Activated naive CD8-positive, alpha-beta T cell (primary cell): ENCODE measurements around the gene IGFBP5.

ENCODE experiments used
- H3K27ac Mint-ChIP-seq: one replicate; pipeline ENCODE4 v1.8.0; 2021; ENCODE audit warnings: mixed read lengths
- H3K27me3 Mint-ChIP-seq: one replicate; pipeline ENCODE4 v1.8.0; 2021; ENCODE audit warnings: mixed read lengths
- H3K36me3 Mint-ChIP-seq: one replicate; pipeline ENCODE4 v1.8.0; 2021; ENCODE audit warnings: mixed read lengths
- H3K4me1 Mint-ChIP-seq: one replicate; pipeline ENCODE4 v1.8.0; 2021; ENCODE audit warnings: low read depth, mixed read lengths
- H3K4me3 Mint-ChIP-seq: one replicate; pipeline ENCODE4 v1.8.0; 2021; ENCODE audit warnings: mild to moderate bottlenecking, mixed read lengths
- H3K9me3 Mint-ChIP-seq: one replicate; pipeline ENCODE4 v1.8.0; 2021; ENCODE audit warnings: low read depth, mixed read lengths

The IGFBP5 gene, protein sequence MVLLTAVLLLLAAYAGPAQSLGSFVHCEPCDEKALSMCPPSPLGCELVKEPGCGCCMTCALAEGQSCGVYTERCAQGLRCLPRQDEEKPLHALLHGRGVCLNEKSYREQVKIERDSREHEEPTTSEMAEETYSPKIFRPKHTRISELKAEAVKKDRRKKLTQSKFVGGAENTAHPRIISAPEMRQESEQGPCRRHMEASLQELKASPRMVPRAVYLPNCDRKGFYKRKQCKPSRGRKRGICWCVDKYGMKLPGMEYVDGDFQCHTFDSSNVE

GRCh38 chr2:216695401-216695821, at the start of gene IGFBP5:
IGFBP5 (minus strand) TSS chr2:216695549; CDS start chr2:216694775, 774 bp downstream.
- H3K4me1 Mint-ChIP-seq, result peaks cover 43% of the 10 kb centered on the region

DNA sequence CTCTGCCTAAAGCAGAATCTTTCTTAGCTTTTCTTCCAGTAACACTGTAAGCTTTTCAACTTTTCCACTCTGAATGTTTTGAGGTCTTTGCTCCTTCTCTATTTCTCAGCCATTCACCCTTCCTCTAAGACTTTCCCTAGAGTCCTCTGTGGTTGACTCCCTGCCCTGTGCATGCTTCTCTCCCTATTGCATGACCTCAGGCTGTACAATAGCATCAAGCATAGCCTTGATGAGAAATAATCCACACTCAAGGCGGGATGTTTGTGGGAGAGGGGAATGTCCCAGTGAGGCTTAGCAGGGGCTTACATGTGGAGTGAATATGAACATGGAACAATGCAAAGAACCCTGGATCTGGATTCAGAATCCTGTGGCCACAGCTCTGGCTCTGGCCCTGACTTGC, 48.4 kb upstream of the IGFBP5 start:
- H3K27me3 Mint-ChIP-seq, result peaks cover 6% of the 10 kb centered on the region
- no peak overlapping the region for H3K4me3 Mint-ChIP-seq
- H3K36me3 Mint-ChIP-seq, result no peaks in the 10 kb centered on the region
- H3K27ac Mint-ChIP-seq, result no peak overlapping the region
- H3K9me3 Mint-ChIP-seq, result no peaks in the 10 kb centered on the region
- no peaks in the 10 kb centered on the region for H3K4me1 Mint-ChIP-seq

More at GRCh38 chr2:216695401-216695821, at the start of gene IGFBP5:
- Mint-ChIP-seq H3K27me3 (peaks cover 32% of the 10 kb centered on the region), H3K36me3 (no peaks in the 10 kb centered on the region), H3K4me3 (peak within 1 kb of the TSS; percentile 91), H3K27ac (no peak within 1 kb of the TSS), H3K9me3 (no peaks in the 10 kb centered on the region)

DNA sequence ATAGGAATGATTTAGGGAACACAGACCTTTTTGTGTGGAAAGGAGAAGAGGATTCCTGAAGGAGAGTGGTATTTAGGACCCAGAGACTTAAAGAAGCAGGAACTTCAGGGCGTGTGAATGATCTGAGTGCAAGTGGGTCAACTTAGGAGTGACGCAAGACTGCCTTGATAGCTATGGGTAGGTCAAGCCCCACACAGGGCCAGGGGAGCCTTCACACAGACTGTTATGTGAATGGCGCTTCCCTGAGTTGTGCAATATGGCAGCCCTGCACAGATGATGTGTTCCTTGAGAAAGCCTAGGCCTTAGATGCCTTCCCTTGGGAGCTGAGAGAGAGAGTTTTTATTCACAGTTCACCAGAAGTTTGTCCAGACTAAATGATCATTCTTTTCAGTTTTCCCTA, 47.1 kb upstream of the IGFBP5 start:
- Mint-ChIP-seq H3K36me3 (no peaks in the 10 kb centered on the region), H3K4me3 (no peak overlapping the region), H3K27me3 (peaks cover 6% of the 10 kb centered on the region), H3K27ac (no peak overlapping the region), H3K9me3 (no peaks in the 10 kb centered on the region), H3K4me1 (no peaks in the 10 kb centered on the region)

GRCh38 chr2:216741223-216741593, 45.9 kb upstream of the IGFBP5 start:
- H3K36me3 Mint-ChIP-seq, result no peaks in the 10 kb centered on the region
- H3K4me1 Mint-ChIP-seq, result no peaks in the 10 kb centered on the region
- peaks cover 6% of the 10 kb centered on the region for H3K27me3 Mint-ChIP-seq

DNA sequence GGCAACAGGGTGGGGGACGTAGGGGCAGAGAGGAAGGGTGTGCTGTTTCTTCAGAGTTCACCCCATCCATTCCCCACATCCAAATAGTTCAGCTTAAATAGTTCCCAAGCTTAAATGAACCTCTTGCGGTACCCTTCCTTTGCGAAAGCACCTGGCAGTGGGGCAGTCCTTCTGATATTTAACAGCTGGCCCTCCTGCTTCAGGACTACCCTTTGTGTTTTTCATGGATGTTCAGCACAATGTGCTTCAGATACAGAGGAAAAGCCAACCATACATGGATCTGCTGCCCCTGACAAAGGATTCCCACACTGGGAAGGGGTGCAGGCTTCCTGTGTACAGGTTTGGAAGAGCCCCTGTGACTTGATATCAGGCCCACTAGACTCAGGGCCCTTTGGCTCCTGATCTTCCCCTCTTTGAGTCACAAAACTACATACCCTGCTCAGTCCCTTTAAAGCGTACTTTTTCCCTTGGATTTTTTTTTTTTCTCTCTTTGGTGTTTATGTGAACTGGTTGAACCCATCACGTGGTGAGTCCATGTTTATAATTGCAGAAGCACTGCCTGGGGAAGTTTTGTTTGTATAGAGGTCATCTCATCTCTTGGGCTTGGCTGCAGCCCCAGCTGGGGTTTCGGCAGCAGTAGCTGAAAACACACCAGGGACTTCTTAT, 45.3 kb upstream of the IGFBP5 start:
- no peak overlapping the region for H3K4me3 Mint-ChIP-seq
- no peaks in the 10 kb centered on the region for H3K4me1 Mint-ChIP-seq
- no peaks in the 10 kb centered on the region for H3K36me3 Mint-ChIP-seq
- H3K27me3 Mint-ChIP-seq, result peaks cover 6% of the 10 kb centered on the region
- no peak overlapping the region for H3K27ac Mint-ChIP-seq
- no peaks in the 10 kb centered on the region for H3K9me3 Mint-ChIP-seq

More at GRCh38 chr2:216741223-216741593, 45.9 kb upstream of the IGFBP5 start:
- Mint-ChIP-seq H3K4me3 (no peak overlapping the region), H3K9me3 (no peaks in the 10 kb centered on the region), H3K27ac (no peak overlapping the region)

- Mint-ChIP-seq H3K4me3 (no peak overlapping the region), H3K36me3 (no peaks in the 10 kb centered on the region), H3K9me3 (no peaks in the 10 kb centered on the region), H3K27me3 (peaks cover 4% of the 10 kb centered on the region), H3K4me1 (no peaks in the 10 kb centered on the region), H3K27ac (no peak overlapping the region)
Observed at GRCh38 chr2:216739035-216739434, 43.7 kb upstream of the IGFBP5 start.

DNA sequence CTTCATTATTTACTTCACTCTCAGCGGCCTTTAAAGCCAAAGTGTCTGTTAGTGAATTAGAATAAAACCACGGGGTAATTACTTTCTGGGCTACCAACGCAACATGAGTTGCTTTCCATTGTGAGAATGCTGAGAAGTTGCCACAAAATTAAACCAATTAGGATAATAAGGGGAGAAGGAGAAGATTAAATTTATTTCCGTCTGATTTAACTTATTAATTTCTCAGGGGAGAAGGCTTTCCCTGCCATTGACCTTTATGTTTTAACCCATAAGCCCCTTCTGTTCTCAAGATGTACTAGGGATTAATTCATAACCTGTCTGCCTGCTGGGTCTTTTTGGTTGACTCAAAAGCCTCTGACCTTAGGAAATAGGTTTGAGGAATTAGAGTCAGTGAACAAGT, 42.3 kb upstream of the IGFBP5 start:
- H3K4me1 Mint-ChIP-seq, result no peaks in the 10 kb centered on the region
- H3K27ac Mint-ChIP-seq, result no peak overlapping the region
- H3K27me3 Mint-ChIP-seq, result peaks cover 4% of the 10 kb centered on the region
- H3K4me3 Mint-ChIP-seq, result no peak overlapping the region
- no peaks in the 10 kb centered on the region for H3K36me3 Mint-ChIP-seq
- no peaks in the 10 kb centered on the region for H3K9me3 Mint-ChIP-seq

GRCh38 chr2:216736326-216736725, 41.0 kb upstream of the IGFBP5 start:
- Mint-ChIP-seq H3K27me3 (peaks cover 3% of the 10 kb centered on the region), H3K36me3 (no peaks in the 10 kb centered on the region), H3K4me1 (no peaks in the 10 kb centered on the region), H3K4me3 (no peak overlapping the region), H3K9me3 (no peaks in the 10 kb centered on the region), H3K27ac (no peak overlapping the region)

GRCh38 chr2:216735668-216736067, 40.3 kb upstream of the IGFBP5 start:
- H3K9me3 Mint-ChIP-seq, result no peaks in the 10 kb centered on the region
- no peaks in the 10 kb centered on the region for H3K36me3 Mint-ChIP-seq
- no peak overlapping the region for H3K4me3 Mint-ChIP-seq
- no peaks in the 10 kb centered on the region for H3K27me3 Mint-ChIP-seq
- no peak overlapping the region for H3K27ac Mint-ChIP-seq
- H3K4me1 Mint-ChIP-seq, result no peaks in the 10 kb centered on the region

- Mint-ChIP-seq H3K4me1 (no peaks in the 10 kb centered on the region), H3K27me3 (no peaks in the 10 kb centered on the region), H3K9me3 (no peaks in the 10 kb centered on the region), H3K27ac (no peak overlapping the region), H3K4me3 (no peak overlapping the region), H3K36me3 (no peaks in the 10 kb centered on the region)
Observed at GRCh38 chr2:216735086-216735485, 39.7 kb upstream of the IGFBP5 start.

- no peaks in the 10 kb centered on the region for H3K36me3 Mint-ChIP-seq
- H3K4me1 Mint-ChIP-seq, result no peaks in the 10 kb centered on the region
- H3K27ac Mint-ChIP-seq, result no peak overlapping the region
- no peak overlapping the region for H3K4me3 Mint-ChIP-seq
- no peaks in the 10 kb centered on the region for H3K27me3 Mint-ChIP-seq
- no peaks in the 10 kb centered on the region for H3K9me3 Mint-ChIP-seq
Observed at GRCh38 chr2:216733046-216733445, 37.7 kb upstream of the IGFBP5 start.

DNA sequence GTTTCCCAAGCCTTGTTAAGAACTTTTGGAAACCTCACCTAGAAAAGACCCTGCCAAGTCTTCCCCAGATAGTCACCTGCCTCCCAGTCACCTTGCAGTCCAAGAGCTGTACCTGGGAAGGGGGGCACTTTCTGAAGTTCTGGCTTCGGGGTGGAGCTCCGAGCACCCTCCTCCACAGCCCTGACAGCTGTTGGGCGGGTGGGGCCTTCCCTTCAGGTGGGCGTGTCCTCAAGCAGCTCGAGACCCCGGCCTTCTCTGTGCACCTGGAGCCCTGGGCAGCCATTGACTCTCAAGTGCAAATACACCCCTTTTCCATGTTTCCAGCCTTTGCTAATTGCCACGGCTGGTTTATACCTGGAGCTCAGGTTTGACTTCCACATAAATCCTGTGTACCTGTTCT, 37.0 kb upstream of the IGFBP5 start:
- Mint-ChIP-seq H3K36me3 (no peaks in the 10 kb centered on the region), H3K27me3 (no peaks in the 10 kb centered on the region), H3K9me3 (no peaks in the 10 kb centered on the region), H3K4me3 (no peak overlapping the region), H3K27ac (no peak overlapping the region), H3K4me1 (no peaks in the 10 kb centered on the region)

- H3K9me3 Mint-ChIP-seq, result no peaks in the 10 kb centered on the region
- H3K4me1 Mint-ChIP-seq, result no peaks in the 10 kb centered on the region
- no peak overlapping the region for H3K4me3 Mint-ChIP-seq
- H3K27ac Mint-ChIP-seq, result no peak overlapping the region
- no peaks in the 10 kb centered on the region for H3K27me3 Mint-ChIP-seq
- no peaks in the 10 kb centered on the region for H3K36me3 Mint-ChIP-seq
Observed at GRCh38 chr2:216731465-216731864, 36.1 kb upstream of the IGFBP5 start.

- Mint-ChIP-seq H3K4me3 (no peak overlapping the region), H3K36me3 (no peaks in the 10 kb centered on the region), H3K27ac (no peak overlapping the region), H3K27me3 (no peaks in the 10 kb centered on the region), H3K9me3 (no peaks in the 10 kb centered on the region), H3K4me1 (no peaks in the 10 kb centered on the region)
Observed at GRCh38 chr2:216730871-216731270, 35.5 kb upstream of the IGFBP5 start.

DNA sequence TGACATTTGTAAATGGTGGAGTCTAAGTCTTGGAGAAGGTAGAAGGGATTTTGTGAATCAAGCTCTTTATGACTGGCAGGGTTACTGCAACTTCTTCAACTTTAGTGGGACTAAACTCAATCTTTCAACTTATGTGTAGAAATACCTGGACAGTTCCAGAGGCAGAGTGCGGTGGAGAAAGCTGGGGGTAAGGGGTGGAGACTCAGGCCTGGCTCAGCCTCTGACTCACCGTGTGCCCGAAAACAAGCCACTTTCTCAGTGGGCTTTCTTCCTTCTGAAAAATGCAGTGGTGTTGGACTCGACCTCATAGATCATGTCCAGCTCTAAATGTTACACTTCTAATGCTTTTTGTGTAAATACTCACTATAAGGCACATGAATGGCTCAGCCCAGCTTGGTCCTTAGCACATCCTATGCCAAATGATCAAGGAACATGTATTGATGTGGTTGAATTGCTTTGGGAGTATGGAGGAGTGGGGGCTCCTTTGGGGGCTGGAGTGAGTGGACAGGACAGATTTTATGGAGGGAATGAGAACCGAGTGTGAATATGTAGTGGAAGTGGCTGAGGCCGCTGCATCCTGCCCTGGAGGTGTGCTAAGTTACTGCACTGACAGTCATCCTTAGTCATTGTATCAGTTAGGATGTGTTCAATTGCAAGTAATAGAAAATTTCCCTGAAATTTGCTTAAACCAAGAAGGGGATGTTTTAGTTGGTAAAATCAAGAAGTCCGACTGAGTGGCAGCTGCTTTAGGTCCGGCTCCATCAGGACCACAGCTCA, 32.2 kb upstream of the IGFBP5 start:
- Mint-ChIP-seq H3K4me3 (no peak overlapping the region), H3K4me1 (no peaks in the 10 kb centered on the region), H3K27me3 (peaks cover 3% of the 10 kb centered on the region), H3K36me3 (no peaks in the 10 kb centered on the region), H3K9me3 (no peaks in the 10 kb centered on the region), H3K27ac (no peak overlapping the region)
